SH-SY5Y (cell line): ENCODE measurements around the gene RNU1-3.

Experiments
- GATA2 ChIP-seq: IDR thresholded peaks from 2 replicates; pipeline ENCODE4 v1.6.1; 2011; ENCODE audit warnings: mild to moderate bottlenecking, low read depth, low read length
- GATA3 ChIP-seq: IDR thresholded peaks from 2 replicates; pipeline ENCODE4 v1.6.1; 2011; ENCODE audit warnings: low read depth, mild to moderate bottlenecking, low read length, moderate library complexity

DNA sequence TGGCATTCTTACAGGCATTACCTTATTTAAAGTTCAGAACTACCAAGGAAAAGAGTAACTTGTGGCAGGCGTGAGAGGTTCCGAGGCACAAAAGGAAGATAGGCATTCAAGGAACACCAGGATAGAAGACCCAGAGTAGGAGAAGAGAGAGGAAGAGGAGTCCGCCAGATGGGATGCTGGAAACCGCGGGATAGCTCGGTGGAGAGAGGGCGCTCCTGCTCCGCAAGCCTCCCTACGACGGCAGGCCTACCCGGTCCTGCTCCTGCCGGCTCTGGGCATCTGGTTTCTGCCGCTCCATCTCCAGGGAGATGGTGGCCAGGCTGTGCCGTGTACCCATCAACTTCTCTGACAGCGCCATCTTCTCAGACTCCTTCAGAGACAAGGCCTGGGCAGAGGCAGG, 48.0 kb downstream of the RNU1-3 start:
- TF ChIP-seq GATA3 (no peak), GATA2 (no peak)
